HepG2 (cell line): ENCODE results near the gene MCF2L. TPM values are rescaled to one million over a fixed set of nuclear protein-coding genes. Genes with fewer than 3 reads are reported as not detected.

Experiments used
- ATAC-seq: fragments of 200-7000 bp; cut with Tn5 transposase; 3 replicates; pipeline ENCODE4 v1.9.1; 2020; ENCODE audit warnings: mild to moderate bottlenecking, moderate library complexity
- BruUV-seq: library from RNA; stranded (reverse); fragments of 400-500 nt; replicated peaks from 2 replicates; lab custom pipeline; 2021; lab: Mats Ljungman, UMichigan
- CTCF ChIA-PET: fragments of 300-600 bp; formaldehyde crosslinking; extraction: SDS; loops from one replicate; lab custom pipeline; 2021; ENCODE audit warnings: low total read pairs, inconsistent platforms, low intra/inter-chr PET ratio; lab: Yijun Ruan, JAX
- POLR2A ChIA-PET: fragments of 350-600 bp; sonication (Branson Sonifier 250); formaldehyde crosslinking; loops from one replicate; lab custom pipeline; 2020; ENCODE audit warnings: antibody characterized with exemption, inconsistent platforms; lab: Yijun Ruan, JAX
- DNase-seq: peaks from one replicate; pipeline ENCODE4 v3.0.0-alpha.2; 2015; ENCODE audit warnings: low spot score
- FAIRE-seq: peaks from 3 replicates; lab custom pipeline; 2011; peaks lifted over from hg19 to GRCh38; lab: Jason Lieb, UNC
- H2AFZ ChIP-seq: one replicate; pipeline ENCODE4 v1.6.1; 2011; ENCODE audit warnings: low read length, inconsistent platforms
- H3K27ac ChIP-seq: fragments of 300-600 bp; 3 replicates; pipeline ENCODE4 v1.8.0; 2011; ENCODE audit warnings: mixed run types, mild to moderate bottlenecking, mixed read lengths, low read length, inconsistent platforms; ENCODE audit not compliant: insufficient read depth; ENCODE audit errors: extremely low read length
- H3K27me3 ChIP-seq, 2 experiments: fragments of 200-600 bp in 1 of 2; 2 replicates in 1 of 2; 3 replicates in 1 of 2; pipeline versions ENCODE4 v1.6.0 to v1.8.0; 2011; ENCODE audit warnings: low read length in 2 of 2, mild to moderate bottlenecking in 2 of 2, moderate library complexity in 2 of 2, inconsistent platforms in 1 of 2; ENCODE audit not compliant: insufficient read depth in 2 of 2, control insufficient read depth in 1 of 2
- H3K36me3 ChIP-seq, 2 experiments: fragments of 200-600 bp in 1 of 2; replicated peaks in 1 of 2; 2 replicates in 1 of 2; 3 replicates in 1 of 2; pipeline versions ENCODE4 v1.5.1 to v1.8.0; 2011; ENCODE audit warnings: low read length in 2 of 2, inconsistent platforms in 1 of 2; ENCODE audit not compliant: insufficient read depth in 2 of 2, control insufficient read depth in 1 of 2
- H3K4me1 ChIP-seq: 2 replicates; pipeline ENCODE4 v1.5.1; 2012; ENCODE audit warnings: low read length, inconsistent platforms; ENCODE audit not compliant: insufficient read depth
- H3K4me2 ChIP-seq: 2 replicates; pipeline ENCODE4 v1.6.0; 2011; ENCODE audit warnings: low read depth, low read length, inconsistent platforms
- H3K4me3 ChIP-seq, 3 experiments: fragments of 200-600 bp in 1 of 3; sonication (generic), shearing (Covaris generic) in 1 of 3; replicated peaks in 1 of 3; 2 replicates each; pipeline ENCODE4 v1.5.1; 2011 to 2016; ENCODE audit warnings: low read length in 3 of 3, inconsistent platforms in 2 of 3, low read depth in 2 of 3, mild to moderate bottlenecking in 2 of 3, control low read depth in 1 of 3, mixed read lengths in 1 of 3; ENCODE audit not compliant: insufficient read depth in 1 of 3
- H3K79me2 ChIP-seq: one replicate; pipeline ENCODE4 v1.6.1; 2011; ENCODE audit warnings: low read length, inconsistent platforms; ENCODE audit not compliant: insufficient read depth
- H3K9ac ChIP-seq: 2 replicates; pipeline ENCODE4 v1.6.0; 2011; ENCODE audit warnings: mild to moderate bottlenecking, low read depth, low read length, inconsistent platforms; ENCODE audit not compliant: insufficient read depth
- H3K9me3 ChIP-seq: 2 replicates; pipeline ENCODE4 v1.5.1; 2012; ENCODE audit warnings: mild to moderate bottlenecking, low read length
- H4K20me1 ChIP-seq: 2 replicates; pipeline ENCODE4 v1.6.0; 2011; ENCODE audit warnings: inconsistent platforms, mild to moderate bottlenecking, low read length, moderate library complexity; ENCODE audit not compliant: insufficient read depth
- GATA4 ChIP-seq: sonication (generic); IDR thresholded peaks from 2 replicates; pipeline ENCODE4 v1.6.1; 2016; ENCODE audit warnings: antibody characterized with exemption, low read depth, borderline replicate concordance
- GPN1 ChIP-seq: sonication (generic); formaldehyde crosslinking; IDR thresholded peaks from 2 replicates; pipeline ENCODE4 v1.5.1; 2020; ENCODE audit warnings: missing genetic modification reagents, borderline replicate concordance
- KMT2B ChIP-seq: IDR thresholded peaks from 2 replicates; pipeline ENCODE4 v1.6.1; 2016; ENCODE audit warnings: missing genetic modification reagents, missing compliant biosample characterization
- RERE ChIP-seq: IDR thresholded peaks from 2 replicates; pipeline ENCODE4 v1.6.1; 2016; ENCODE audit warnings: low read depth, missing genetic modification reagents, missing compliant biosample characterization
- SNAPC5 ChIP-seq: sonication (generic); formaldehyde crosslinking; IDR thresholded peaks from 2 replicates; pipeline ENCODE4 v1.8.1; 2023; ENCODE audit warnings: mild to moderate bottlenecking, missing genetic modification reagents, borderline replicate concordance
- SRY ChIP-seq: sonication (generic); formaldehyde crosslinking; IDR thresholded peaks from 2 replicates; pipeline ENCODE4 v1.8.0; 2022; ENCODE audit warnings: mild to moderate bottlenecking, missing genetic modification reagents
- ZNF282 ChIP-seq: fragments of 450-650 bp; IDR thresholded peaks from 2 replicates; pipeline ENCODE4 v1.6.1; 2018; ENCODE audit not compliant: partially characterized antibody
- ZNF468 ChIP-seq: sonication (generic); formaldehyde crosslinking; IDR thresholded peaks from 2 replicates; pipeline ENCODE4 v1.8.0; 2022; ENCODE audit warnings: mild to moderate bottlenecking, moderate library complexity, missing genetic modification reagents
- ZNF496 ChIP-seq: sonication (generic); formaldehyde crosslinking; IDR thresholded peaks from 2 replicates; pipeline ENCODE4 v1.8.1; 2023; ENCODE audit warnings: mild to moderate bottlenecking, moderate library complexity, missing genetic modification reagents; ENCODE audit not compliant: insufficient replicate concordance
- ZNF562 ChIP-seq: sonication (generic); formaldehyde crosslinking; IDR thresholded peaks from 2 replicates; pipeline ENCODE4 v1.8.0; 2022; ENCODE audit warnings: missing genetic modification reagents, borderline replicate concordance
- ZNF883 ChIP-seq: sonication (generic); formaldehyde crosslinking; IDR thresholded peaks from 2 replicates; pipeline ENCODE4 v1.5.1; 2020; ENCODE audit warnings: mild to moderate bottlenecking, missing genetic modification reagents; ENCODE audit errors: not compliant biosample characterization
- WGBS: methylation state at CpG from one replicate; pipeline ENCODE4 v1.1.6; 2017; ENCODE audit warnings: low lambda C conversion rate; 5-methylcytosine and 5-hydroxymethylcytosine counted together
- in situ Hi-C: cut with HindIII; loops from 2 replicates; pipeline ENCODE4 v1.10.0; 2017; ENCODE audit warnings: low pct_unique_long_range_greater_than_20kb; ENCODE audit not compliant: extremely low pct_ligation_motif_present
- intact Hi-C: fragments of 100-400 bp; cut with micrococcal nuclease; formaldehyde crosslinking; loops from one replicate; pipeline ENCODE4 v1.10.0; 2022; ENCODE audit not compliant: unreplicated experiment
- polyA plus RNA-seq, 8 experiments: library from polyadenylated mRNA; depleted of rRNA in 3 of 8; stranded (reverse) in 7 of 8; unstranded in 1 of 8; fragments of >200 nt; fragmentation: Illumina TruSeq in 4 of 8; extraction: Trizol in 4 of 8; gene quantifications; 2 replicates each; pipeline versions ENCODE4 v1.2.1 to v1.2.3, GENCODE V29; 2011 to 2016; ENCODE audit warnings: low read depth in 4 of 8, missing spikeins in 1 of 8, mixed read lengths in 1 of 8; ENCODE audit not compliant: insufficient read depth in 1 of 8
- total RNA-seq, 5 experiments: library from RNA; depleted of rRNA; stranded (reverse); fragments of >200 nt; fragmentation: Illumina TruSeq; extraction: Trizol; gene quantifications; 2 replicates each; pipeline ENCODE4 v1.2.3, GENCODE V29; 2016; ENCODE audit warnings: low read depth in 1 of 5

MCF2L gene
- total and polyA plus RNA-seq, 2 of the 13 experiments (the other 11 are each of a cell fraction or from before 2014, with no cell fraction given): 19.4 to 28.4 TPM

GRCh38 chr13:113074401-113074800 is 105.4 kb downstream of the MCF2L start:
- intact Hi-C loops (no loop called here), in situ Hi-C loops (no loop called here)
- H4K20me1 ChIP-seq: no peaks in the 10 kb centered on the region
- FAIRE-seq (no peak), DNase-seq (no peak), ATAC-seq (no peak)
- ChIA-PET POLR2A (no interaction called here), CTCF (no interaction called here)
- no peaks in the 10 kb centered on the region for H3K79me2 ChIP-seq
- H3K9ac ChIP-seq: no peak overlapping the region
- WGBS: 100% methylated on average over 13 of the region's 18 CpGs
- no peak overlapping the region for H3K27ac ChIP-seq
- BruUV-seq: no TSS peak
- H3K4me1 ChIP-seq: no peaks in the 10 kb centered on the region
- H3K36me3 ChIP-seq: peaks cover 19 to 69% of the 10 kb centered on the region in 2 experiments; a peak in 4 of 5 replicates
- no peak overlapping the region for H3K4me3 ChIP-seq
- no peak overlapping the region for H2AFZ ChIP-seq
- H3K4me2 ChIP-seq: no peak overlapping the region
- no peak for TF ChIP-seq ZNF496 (CRISPR knock-in tag)
- no peak for TF ChIP-seq SRY (CRISPR knock-in tag)
- no peak for TF ChIP-seq KMT2B (CRISPR knock-in tag)
- TF ChIP-seq ZNF282: no peak
- no peak for TF ChIP-seq RERE
- no peak for TF ChIP-seq ZNF468 (CRISPR knock-in tag)
- no peak for TF ChIP-seq ZNF883 (CRISPR knock-in tag)
- TF ChIP-seq GPN1 (CRISPR knock-in tag): no peak
- TF ChIP-seq ZNF562: no peak
- no peak for TF ChIP-seq GATA4
- no peak for TF ChIP-seq SNAPC5 (CRISPR knock-in tag)
- no peaks in the 10 kb centered on the region for H3K9me3 ChIP-seq
- no peaks in the 10 kb centered on the region for H3K27me3 ChIP-seq
